Measurements from ENCODE around the gene SORL1-AS1.

SORL1-AS1 gene

DNA sequence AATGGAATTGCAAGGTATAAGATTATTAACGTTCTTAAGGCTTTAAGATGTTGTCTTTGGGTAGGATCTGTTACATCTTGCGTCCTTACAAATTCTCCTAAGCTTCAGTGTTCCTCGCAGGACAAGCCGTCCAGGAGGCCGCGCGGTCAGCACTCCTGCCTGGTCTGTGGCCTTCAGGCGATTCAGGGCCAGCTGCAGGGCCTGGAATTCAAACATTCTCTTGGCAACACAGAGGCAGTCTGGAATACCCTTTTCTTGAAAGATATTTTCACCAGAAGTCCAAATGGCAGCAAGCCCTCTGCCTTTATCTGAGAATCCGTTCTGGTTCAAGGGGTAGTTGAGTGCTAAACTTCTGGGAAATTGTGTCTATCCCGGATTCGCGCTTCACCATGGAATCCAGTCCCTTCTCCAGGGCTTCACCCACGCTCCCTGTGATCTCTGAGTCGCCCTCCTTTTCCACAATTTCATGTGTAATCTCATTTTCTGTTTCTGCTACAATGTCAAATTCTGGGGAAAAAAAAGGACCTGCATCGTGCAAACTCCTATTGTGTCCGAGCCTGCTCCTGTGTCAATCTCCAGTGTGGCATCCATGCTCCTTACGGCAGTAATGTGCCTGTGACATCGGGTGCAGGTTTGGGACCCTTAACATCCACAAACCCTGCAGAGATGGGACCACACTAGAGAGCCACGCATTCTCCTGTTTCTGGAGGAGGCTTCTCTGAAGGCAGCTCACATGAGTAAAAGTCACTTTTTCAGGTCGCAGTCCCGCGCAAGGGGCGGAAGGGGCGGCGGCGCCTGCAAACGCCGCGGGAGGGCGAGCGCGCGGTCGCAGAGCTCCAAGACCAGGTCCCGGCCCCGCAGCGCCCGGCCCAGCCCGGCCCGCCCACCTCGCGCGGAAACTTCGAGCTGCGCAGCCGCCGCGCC lies 26.0 kb downstream of the SORL1-AS1 start:
- Mint-ChIP-seq H3K36me3 (ENCODE audit: insufficient read depth, unreplicated experiment) (no peaks in the 10 kb centered on the region), H3K27ac (ENCODE audit: low read depth, unreplicated experiment) (no peak overlapping the region), H3K9me3 (ENCODE audit: unreplicated experiment) (peaks cover 7% of the 10 kb centered on the region), H3K4me3 (ENCODE audit: unreplicated experiment) (no peak overlapping the region), H3K4me1 (ENCODE audit: insufficient read depth, unreplicated experiment) (no peaks in the 10 kb centered on the region), H3K27me3 (ENCODE audit: insufficient read depth, unreplicated experiment) (peaks cover 16% of the 10 kb centered on the region)
- DNase-seq (ENCODE audit: unreplicated experiment) = no peak
- CTCF ChIA-PET = no interaction called here
- no TSS peak for BruUV-seq (replicated peaks)
- POLR2A ChIA-PET = no interaction called here
- TF ChIP-seq, protein P1, sequence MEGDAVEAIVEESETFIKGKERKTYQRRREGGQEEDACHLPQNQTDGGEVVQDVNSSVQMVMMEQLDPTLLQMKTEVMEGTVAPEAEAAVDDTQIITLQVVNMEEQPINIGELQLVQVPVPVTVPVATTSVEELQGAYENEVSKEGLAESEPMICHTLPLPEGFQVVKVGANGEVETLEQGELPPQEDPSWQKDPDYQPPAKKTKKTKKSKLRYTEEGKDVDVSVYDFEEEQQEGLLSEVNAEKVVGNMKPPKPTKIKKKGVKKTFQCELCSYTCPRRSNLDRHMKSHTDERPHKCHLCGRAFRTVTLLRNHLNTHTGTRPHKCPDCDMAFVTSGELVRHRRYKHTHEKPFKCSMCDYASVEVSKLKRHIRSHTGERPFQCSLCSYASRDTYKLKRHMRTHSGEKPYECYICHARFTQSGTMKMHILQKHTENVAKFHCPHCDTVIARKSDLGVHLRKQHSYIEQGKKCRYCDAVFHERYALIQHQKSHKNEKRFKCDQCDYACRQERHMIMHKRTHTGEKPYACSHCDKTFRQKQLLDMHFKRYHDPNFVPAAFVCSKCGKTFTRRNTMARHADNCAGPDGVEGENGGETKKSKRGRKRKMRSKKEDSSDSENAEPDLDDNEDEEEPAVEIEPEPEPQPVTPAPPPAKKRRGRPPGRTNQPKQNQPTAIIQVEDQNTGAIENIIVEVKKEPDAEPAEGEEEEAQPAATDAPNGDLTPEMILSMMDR (IDR thresholded peaks at IDR 0.05; ENCODE audit: unreplicated experiment) = no peak
- intact Hi-C loops (cut with micrococcal nuclease) = no loop called here

DNA sequence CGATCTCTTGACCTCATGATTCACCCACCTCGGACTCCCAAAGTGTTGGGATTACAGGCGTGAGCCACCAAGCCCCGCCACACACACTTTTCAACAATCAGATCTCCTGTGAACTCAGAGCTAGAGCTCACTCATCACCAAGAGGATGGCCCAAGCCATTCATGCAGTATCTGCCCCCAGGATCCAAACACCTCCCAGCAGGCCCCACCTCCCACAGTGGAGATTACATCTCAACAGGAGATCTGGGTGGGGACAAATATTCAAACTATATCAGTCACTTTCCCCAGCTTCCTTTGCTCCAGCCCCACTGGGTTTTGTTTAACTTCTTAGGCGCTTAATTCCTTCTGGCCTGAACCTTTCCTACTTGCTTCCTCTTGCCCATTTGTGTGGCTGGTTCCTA lies 26.9 kb downstream of the SORL1-AS1 start:
- H3K27ac Mint-ChIP-seq (ENCODE audit: low read depth, unreplicated experiment) = no peak overlapping the region
- peaks cover 7% of the 10 kb centered on the region for H3K9me3 Mint-ChIP-seq (ENCODE audit: unreplicated experiment)
- DNase-seq (ENCODE audit: unreplicated experiment) = no peak
- TF ChIP-seq, protein P1 (IDR thresholded peaks at IDR 0.05; ENCODE audit: unreplicated experiment) = no peak
- H3K27me3 Mint-ChIP-seq (ENCODE audit: insufficient read depth, unreplicated experiment) = peaks cover 16% of the 10 kb centered on the region
- no peaks in the 10 kb centered on the region for H3K4me1 Mint-ChIP-seq (ENCODE audit: insufficient read depth, unreplicated experiment)
- intact Hi-C loops (cut with micrococcal nuclease) = no loop called here
- POLR2A ChIA-PET = interaction anchor here (0.7 kb wide), 1 partner anchor 8 kb away, joined by 3 read pairs; no protein-coding TSS in a partner anchor
- H3K4me3 Mint-ChIP-seq (ENCODE audit: unreplicated experiment) = no peak overlapping the region
- no TSS peak for BruUV-seq (replicated peaks)
- no peaks in the 10 kb centered on the region for H3K36me3 Mint-ChIP-seq (ENCODE audit: insufficient read depth, unreplicated experiment)
- CTCF ChIA-PET = no interaction called here

DNA sequence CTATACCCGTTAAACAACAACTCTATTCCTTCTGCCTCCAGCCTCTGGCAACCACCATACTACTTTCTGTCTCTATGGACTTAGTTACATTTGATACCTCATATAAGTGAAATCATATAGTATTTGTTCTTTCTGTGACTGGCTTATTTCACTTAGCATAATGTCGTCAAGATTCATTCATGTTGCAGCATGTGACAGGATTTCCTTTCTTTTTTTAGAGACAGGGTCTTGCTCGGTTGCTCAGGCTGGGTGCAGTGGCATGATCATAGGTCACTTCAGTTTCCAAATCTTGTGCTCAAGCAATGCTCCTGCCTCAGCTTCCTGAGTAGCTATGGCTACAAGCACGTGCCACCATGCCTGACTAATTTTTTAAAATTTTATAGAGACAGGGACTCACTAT lies 30.1 kb downstream of the SORL1-AS1 start:
- no peaks in the 10 kb centered on the region for H3K36me3 Mint-ChIP-seq (ENCODE audit: insufficient read depth, unreplicated experiment)
- H3K27me3 Mint-ChIP-seq (ENCODE audit: insufficient read depth, unreplicated experiment) = peaks cover 16% of the 10 kb centered on the region
- no peak overlapping the region for H3K4me3 Mint-ChIP-seq (ENCODE audit: unreplicated experiment)
- no peak overlapping the region for H3K27ac Mint-ChIP-seq (ENCODE audit: low read depth, unreplicated experiment)
- no TSS peak for BruUV-seq (replicated peaks)
- ChIA-PET CTCF (no interaction called here), POLR2A (no interaction called here)
- intact Hi-C loops (cut with micrococcal nuclease) = loop anchor here (5.0 kb wide), 1 partner anchor 85 kb away; no protein-coding TSS in a partner anchor
- TF ChIP-seq, protein P1 (IDR thresholded peaks at IDR 0.05; ENCODE audit: unreplicated experiment) = no peak
- peaks cover 5% of the 10 kb centered on the region for H3K4me1 Mint-ChIP-seq (ENCODE audit: insufficient read depth, unreplicated experiment)
- DNase-seq (ENCODE audit: unreplicated experiment) = no peak
- peaks cover 7% of the 10 kb centered on the region for H3K9me3 Mint-ChIP-seq (ENCODE audit: unreplicated experiment)

DNA sequence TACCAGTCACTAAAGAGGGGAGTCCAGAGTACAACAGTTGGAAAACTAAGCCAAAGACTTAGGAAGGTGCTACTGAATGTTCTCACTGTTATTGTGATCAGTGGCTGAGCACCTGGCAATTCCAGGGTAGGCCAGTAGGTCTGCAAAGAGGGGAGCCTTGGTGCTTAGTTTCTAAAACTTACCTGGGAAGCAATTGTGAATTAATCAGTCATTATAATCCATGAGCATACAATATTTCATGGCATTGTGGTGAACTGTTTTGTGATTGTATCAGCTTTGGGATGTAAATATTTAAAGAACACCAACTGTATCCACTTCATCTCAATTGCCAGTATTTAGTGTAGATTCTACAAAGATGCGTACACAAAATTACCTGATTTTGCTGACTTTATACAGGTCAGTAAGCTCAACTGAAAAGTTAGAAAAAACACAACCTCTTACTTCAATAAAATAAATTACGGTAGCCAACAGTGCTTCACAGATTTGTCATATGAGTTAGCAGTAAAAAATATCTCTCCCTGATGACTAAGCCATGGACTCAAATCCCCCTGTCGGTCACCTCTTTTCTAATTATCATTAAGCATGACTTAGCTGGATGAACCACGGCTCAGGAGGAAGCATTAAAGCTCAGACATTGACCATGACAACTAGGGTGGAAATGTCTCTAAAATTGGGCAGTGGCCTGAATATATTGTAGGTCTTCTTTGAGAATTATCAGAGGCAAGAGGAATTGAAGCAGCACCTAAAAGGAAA lies 31.4 kb downstream of the SORL1-AS1 start:
- BruUV-seq (replicated peaks) = no TSS peak
- H3K9me3 Mint-ChIP-seq (ENCODE audit: unreplicated experiment) = peaks cover 7% of the 10 kb centered on the region
- ChIA-PET POLR2A (interaction anchor here (0.8 kb wide), 1 partner anchor 66 kb away, joined by 3 read pairs; no protein-coding TSS in a partner anchor), CTCF (interaction anchor here (0.9 to 1.0 kb wide), 2 partner anchors 11 to 39 kb away, joined by 3 read pairs; no protein-coding TSS in a partner anchor)
- DNase-seq (ENCODE audit: unreplicated experiment) = peak; percentile 23
- H3K36me3 Mint-ChIP-seq (ENCODE audit: insufficient read depth, unreplicated experiment) = no peaks in the 10 kb centered on the region
- H3K4me1 Mint-ChIP-seq (ENCODE audit: insufficient read depth, unreplicated experiment) = peaks cover 18% of the 10 kb centered on the region
- H3K27me3 Mint-ChIP-seq (ENCODE audit: insufficient read depth, unreplicated experiment) = peaks cover 16% of the 10 kb centered on the region
- H3K4me3 Mint-ChIP-seq (ENCODE audit: unreplicated experiment) = no peak overlapping the region
- TF ChIP-seq, protein P1 (IDR thresholded peaks at IDR 0.05; ENCODE audit: unreplicated experiment) = no peak
- H3K27ac Mint-ChIP-seq (ENCODE audit: low read depth, unreplicated experiment) = no peak overlapping the region
- intact Hi-C loops (cut with micrococcal nuclease) = loop anchor here (5.0 kb wide), 1 partner anchor 84 kb away; no protein-coding TSS in a partner anchor

All from MCF 10A (cell line).